Cardiac fibroblast (primary cell): ENCODE results near the gene SIK2.

Experiments
- DNase-seq, 2 donors: peaks; one replicate each; pipeline versions ENCODE4 v3.0.0 to v3.0.0-alpha.2; 2010; ENCODE audit warnings: low read depth in 2 of 2
- H3K4me3 ChIP-seq, 2 donors: replicated peaks in 1 of 2; 1 replicate in 1 of 2; 2 replicates in 1 of 2; pipeline ENCODE4 v1.5.1; 2011; ENCODE audit warnings: low read depth in 2 of 2, low read length in 2 of 2, mild to moderate bottlenecking in 2 of 2, moderate library complexity in 1 of 2
- CTCF ChIP-seq: IDR thresholded peaks from one replicate; pipeline ENCODE4 v1.5.1; 2011; ENCODE audit warnings: low read depth, mild to moderate bottlenecking, low read length, inconsistent platforms

Gene SIK2

GRCh38 chr11:111601979-111602864 is at the start of gene SIK2:
TSS of gene SIK2 (plus strand) at chr11:111602449. CDS start at chr11:111602564, 115 bp downstream.
- peak within 1 kb of the TSS; percentile 72 to 93 for H3K4me3 ChIP-seq
- TF ChIP-seq CTCF: peak; percentile 89
- peak; percentile 94 to 98 for DNase-seq

GRCh38 chr11:111554532-111554931 is 47.7 kb upstream of the SIK2 start:
- no peak overlapping the region for H3K4me3 ChIP-seq
- DNase-seq: peak in 1 of 2 donors; percentile 24

GRCh38 chr11:111555255-111555654 is 47.0 kb upstream of the SIK2 start:
- no peak for TF ChIP-seq CTCF
- DNase-seq: peak in 1 of 2 donors; percentile 64
- no peak overlapping the region for H3K4me3 ChIP-seq

More at GRCh38 chr11:111554532-111554931, 47.7 kb upstream of the SIK2 start:
- no peak for TF ChIP-seq CTCF

- peak; percentile 74 to 96 for DNase-seq
- no peak for TF ChIP-seq CTCF
- H3K4me3 ChIP-seq: no peak overlapping the region
These were observed 44.7 kb upstream of the SIK2 start for GRCh38 chr11:111557425-111558111.

- TF ChIP-seq CTCF: no peak
- no peak overlapping the region for H3K4me3 ChIP-seq
- no peak for DNase-seq
These were observed 42.3 kb upstream of the SIK2 start for GRCh38 chr11:111559800-111560464.

- DNase-seq: no peak
- no peak for TF ChIP-seq CTCF
- no peak overlapping the region for H3K4me3 ChIP-seq
These were observed 41.4 kb upstream of the SIK2 start for GRCh38 chr11:111560800-111561199.
